A549 (cell line): ENCODE data around the gene GALNTL6.

Experiments used
- CEBPB ChIP-seq, 2 experiments: fragments of >200 bp in 1 of 2; sonication (Bioruptor Twin) in 1 of 2; formaldehyde crosslinking in 1 of 2; IDR thresholded peaks; 2 replicates each; pipeline ENCODE4 v1.6.1; 2012 to 2016
- CTCF ChIP-seq: fragments of >200 bp; sonication (Bioruptor Twin); formaldehyde crosslinking; IDR thresholded peaks from 3 replicates; pipeline ENCODE4 v1.5.1; 2016
- EP300 ChIP-seq, 2 experiments: fragments of >200 bp; sonication (Bioruptor Twin); formaldehyde crosslinking; IDR thresholded peaks; 2 replicates in 1 of 2; 3 replicates in 1 of 2; pipeline ENCODE4 v1.6.1; 2016 to 2017
- ESRRA ChIP-seq: fragments of 150-350 bp; IDR thresholded peaks from 2 replicates; pipeline ENCODE4 v1.6.1; 2014; ENCODE audit warnings: mild to moderate bottlenecking, low read length, borderline replicate concordance
- FOSL2 ChIP-seq, 2 experiments: fragments of 450-650 bp in 1 of 2; fragments of >200 bp in 1 of 2; sonication (Bioruptor Twin) in 1 of 2; formaldehyde crosslinking; IDR thresholded peaks; 2 replicates each; pipeline versions ENCODE4 v1.5.0 to v1.6.1; 2016 to 2020; ENCODE audit warnings: mild to moderate bottlenecking in 1 of 2, moderate library complexity in 1 of 2
- KDM1A ChIP-seq: fragments of 200-600 bp; sonication (generic); IDR thresholded peaks from 2 replicates; pipeline ENCODE4 v1.6.1; 2016; ENCODE audit warnings: low read depth, mild to moderate bottlenecking
- MAFK ChIP-seq: fragments of 450-650 bp; IDR thresholded peaks from 2 replicates; pipeline ENCODE4 v1.6.1; 2014; ENCODE audit not compliant: partially characterized antibody
- MAZ ChIP-seq: fragments of 150-350 bp; IDR thresholded peaks from 2 replicates; pipeline ENCODE4 v1.6.1; 2014; ENCODE audit warnings: antibody characterized with exemption, low read depth, low read length, borderline replicate concordance
- NFE2L2 ChIP-seq: fragments of 150-350 bp; conservative IDR thresholded peaks from 2 replicates; pipeline ENCODE4 v1.6.1; 2014; ENCODE audit warnings: low read length
- POLR2A ChIP-seq: IDR thresholded peaks from 2 replicates; pipeline ENCODE4 v1.6.1; 2012; ENCODE audit warnings: mild to moderate bottlenecking, low read length
- ZFP36 ChIP-seq: fragments of 450-650 bp; IDR thresholded peaks from 2 replicates; pipeline ENCODE4 v1.6.1; 2014; ENCODE audit warnings: borderline replicate concordance; ENCODE audit not compliant: partially characterized antibody
- TF ChIP-seq, protein P1 (sequence below): fragments of 250-450 bp; sonication (Bioruptor Pico); IDR thresholded peaks from 2 replicates; pipeline ENCODE4 v1.5.0; 2021; ENCODE audit warnings: mild to moderate bottlenecking, moderate library complexity, borderline replicate concordance
- TF ChIP-seq, protein P2 (sequence below): IDR thresholded peaks from 2 replicates; pipeline ENCODE4 v1.6.1; 2012
- TF ChIP-seq, protein P3 (sequence below): fragments of 200-600 bp; sonication (generic); IDR thresholded peaks from 2 replicates; pipeline ENCODE4 v1.6.1; 2016; ENCODE audit warnings: antibody characterized with exemption, mild to moderate bottlenecking, moderate library complexity

GRCh38 chr4:171896426-171896825, 83.2 kb downstream of the GALNTL6 start:
- TF ChIP-seq, protein P1, sequence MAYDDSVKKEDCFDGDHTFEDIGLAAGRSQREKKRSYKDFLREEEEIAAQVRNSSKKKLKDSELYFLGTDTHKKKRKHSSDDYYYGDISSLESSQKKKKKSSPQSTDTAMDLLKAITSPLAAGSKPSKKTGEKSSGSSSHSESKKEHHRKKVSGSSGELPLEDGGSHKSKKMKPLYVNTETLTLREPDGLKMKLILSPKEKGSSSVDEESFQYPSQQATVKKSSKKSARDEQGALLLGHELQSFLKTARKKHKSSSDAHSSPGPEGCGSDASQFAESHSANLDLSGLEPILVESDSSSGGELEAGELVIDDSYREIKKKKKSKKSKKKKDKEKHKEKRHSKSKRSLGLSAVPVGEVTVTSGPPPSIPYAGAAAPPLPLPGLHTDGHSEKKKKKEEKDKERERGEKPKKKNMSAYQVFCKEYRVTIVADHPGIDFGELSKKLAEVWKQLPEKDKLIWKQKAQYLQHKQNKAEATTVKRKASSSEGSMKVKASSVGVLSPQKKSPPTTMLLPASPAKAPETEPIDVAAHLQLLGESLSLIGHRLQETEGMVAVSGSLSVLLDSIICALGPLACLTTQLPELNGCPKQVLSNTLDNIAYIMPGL, result no peak
- no peak for TF ChIP-seq CTCF
- no peak for TF ChIP-seq ZFP36
- TF ChIP-seq, protein P2, sequence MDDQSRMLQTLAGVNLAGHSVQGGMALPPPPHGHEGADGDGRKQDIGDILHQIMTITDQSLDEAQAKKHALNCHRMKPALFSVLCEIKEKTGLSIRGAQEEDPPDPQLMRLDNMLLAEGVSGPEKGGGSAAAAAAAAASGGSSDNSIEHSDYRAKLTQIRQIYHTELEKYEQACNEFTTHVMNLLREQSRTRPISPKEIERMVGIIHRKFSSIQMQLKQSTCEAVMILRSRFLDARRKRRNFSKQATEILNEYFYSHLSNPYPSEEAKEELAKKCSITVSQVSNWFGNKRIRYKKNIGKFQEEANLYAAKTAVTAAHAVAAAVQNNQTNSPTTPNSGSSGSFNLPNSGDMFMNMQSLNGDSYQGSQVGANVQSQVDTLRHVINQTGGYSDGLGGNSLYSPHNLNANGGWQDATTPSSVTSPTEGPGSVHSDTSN, result no peak
- no peak for TF ChIP-seq EP300 (IDR thresholded peaks at IDR 0.05)
- no peak for TF ChIP-seq CEBPB (IDR thresholded peaks at IDR 0.05)
- no peak for TF ChIP-seq MAFK
- no peak for TF ChIP-seq POLR2A
- TF ChIP-seq, protein P3, sequence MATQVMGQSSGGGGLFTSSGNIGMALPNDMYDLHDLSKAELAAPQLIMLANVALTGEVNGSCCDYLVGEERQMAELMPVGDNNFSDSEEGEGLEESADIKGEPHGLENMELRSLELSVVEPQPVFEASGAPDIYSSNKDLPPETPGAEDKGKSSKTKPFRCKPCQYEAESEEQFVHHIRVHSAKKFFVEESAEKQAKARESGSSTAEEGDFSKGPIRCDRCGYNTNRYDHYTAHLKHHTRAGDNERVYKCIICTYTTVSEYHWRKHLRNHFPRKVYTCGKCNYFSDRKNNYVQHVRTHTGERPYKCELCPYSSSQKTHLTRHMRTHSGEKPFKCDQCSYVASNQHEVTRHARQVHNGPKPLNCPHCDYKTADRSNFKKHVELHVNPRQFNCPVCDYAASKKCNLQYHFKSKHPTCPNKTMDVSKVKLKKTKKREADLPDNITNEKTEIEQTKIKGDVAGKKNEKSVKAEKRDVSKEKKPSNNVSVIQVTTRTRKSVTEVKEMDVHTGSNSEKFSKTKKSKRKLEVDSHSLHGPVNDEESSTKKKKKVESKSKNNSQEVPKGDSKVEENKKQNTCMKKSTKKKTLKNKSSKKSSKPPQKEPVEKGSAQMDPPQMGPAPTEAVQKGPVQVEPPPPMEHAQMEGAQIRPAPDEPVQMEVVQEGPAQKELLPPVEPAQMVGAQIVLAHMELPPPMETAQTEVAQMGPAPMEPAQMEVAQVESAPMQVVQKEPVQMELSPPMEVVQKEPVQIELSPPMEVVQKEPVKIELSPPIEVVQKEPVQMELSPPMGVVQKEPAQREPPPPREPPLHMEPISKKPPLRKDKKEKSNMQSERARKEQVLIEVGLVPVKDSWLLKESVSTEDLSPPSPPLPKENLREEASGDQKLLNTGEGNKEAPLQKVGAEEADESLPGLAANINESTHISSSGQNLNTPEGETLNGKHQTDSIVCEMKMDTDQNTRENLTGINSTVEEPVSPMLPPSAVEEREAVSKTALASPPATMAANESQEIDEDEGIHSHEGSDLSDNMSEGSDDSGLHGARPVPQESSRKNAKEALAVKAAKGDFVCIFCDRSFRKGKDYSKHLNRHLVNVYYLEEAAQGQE, result no peak
- TF ChIP-seq MAZ, result no peak
- TF ChIP-seq KDM1A, result no peak
- TF ChIP-seq NFE2L2, result no peak
- no peak for TF ChIP-seq ESRRA
- TF ChIP-seq FOSL2 (IDR thresholded peaks at IDR 0.05), result no peak
- TF ChIP-seq FOSL2 (CRISPR knock-in tag; IDR thresholded peaks at IDR 0.05), result no peak
